ENCODE results near the gene HTR6.

HTR6 gene

GRCh38 chr1:19679691-19680090 is 15.0 kb downstream of the HTR6 start:
- Histone ChIP-seq H3K36me3 (ENCODE audit: insufficient read depth, low read length) (no peaks in the 10 kb centered on the region), H3K9ac (ENCODE audit: low read depth, low read length) (no peak overlapping the region), H3K9me3 (ENCODE audit: control insufficient read depth, insufficient read depth, low read length) (no peaks in the 10 kb centered on the region), H3K4me1 (ENCODE audit: insufficient read depth, low read length) (no peaks in the 10 kb centered on the region)

DNA sequence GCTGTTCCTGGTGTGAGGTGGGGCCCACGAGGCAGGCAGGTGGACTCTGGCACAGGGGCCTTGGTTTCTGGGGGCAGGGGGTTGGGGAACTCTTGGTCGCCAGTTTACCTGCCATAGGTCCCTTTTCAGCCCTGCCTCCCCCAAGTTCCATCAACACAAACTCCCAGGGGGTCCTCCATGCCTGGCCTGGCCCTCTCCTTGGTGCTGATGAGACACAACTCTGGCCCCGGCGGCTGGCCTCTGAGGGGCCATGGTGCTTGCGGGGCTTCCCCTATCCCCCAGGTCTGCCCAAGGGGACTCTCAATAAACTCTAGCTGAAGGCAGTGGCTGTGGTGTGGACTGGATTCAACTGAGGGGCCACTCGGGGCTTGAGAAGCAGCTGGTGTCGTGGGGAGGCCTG is 16.0 kb downstream of the HTR6 start:
- H3K9me3 ChIP-seq (ENCODE audit: control insufficient read depth, insufficient read depth, low read length): no peaks in the 10 kb centered on the region
- no peaks in the 10 kb centered on the region for H3K36me3 ChIP-seq (ENCODE audit: insufficient read depth, low read length)
- no peaks in the 10 kb centered on the region for H3K4me1 ChIP-seq (ENCODE audit: insufficient read depth, low read length)
- no peak overlapping the region for H3K9ac ChIP-seq (ENCODE audit: low read depth, low read length)

DNA sequence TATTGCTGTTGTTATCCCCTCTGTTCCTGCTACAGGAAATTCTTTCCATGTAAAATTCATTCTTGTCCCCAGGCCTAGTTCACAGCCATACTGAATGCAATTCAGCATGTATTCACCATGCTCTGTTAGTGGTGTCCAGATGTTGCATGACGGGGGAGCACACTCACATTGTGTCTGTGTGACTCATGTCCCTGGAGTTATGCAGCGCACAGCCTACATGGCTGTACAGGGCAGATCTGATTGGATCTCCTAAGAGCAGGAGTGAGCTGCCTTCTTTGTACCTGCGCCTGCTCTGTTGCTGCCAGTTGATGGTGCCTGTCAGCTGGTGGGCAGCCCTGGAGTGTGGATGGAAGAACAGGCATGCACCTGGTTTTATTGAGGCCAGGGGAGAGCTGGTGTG is 17.6 kb downstream of the HTR6 start:
- Histone ChIP-seq H3K36me3 (ENCODE audit: insufficient read depth, low read length) (no peaks in the 10 kb centered on the region), H3K4me1 (ENCODE audit: insufficient read depth, low read length) (0 out of 2 replicates have a peak, but pooled peaks cover 3% of the 10 kb centered on the region), H3K9ac (ENCODE audit: low read depth, low read length) (no peak overlapping the region), H3K9me3 (ENCODE audit: control insufficient read depth, insufficient read depth, low read length) (no peaks in the 10 kb centered on the region)

- no peaks in the 10 kb centered on the region for H3K36me3 ChIP-seq (ENCODE audit: insufficient read depth, low read length)
- H3K9ac ChIP-seq (ENCODE audit: low read depth, low read length): no peak overlapping the region
- H3K4me1 ChIP-seq (ENCODE audit: insufficient read depth, low read length): 0 out of 2 replicates have a peak, but pooled peaks cover 3% of the 10 kb centered on the region
- H3K9me3 ChIP-seq (ENCODE audit: control insufficient read depth, insufficient read depth, low read length): no peaks in the 10 kb centered on the region
These were observed 18.2 kb downstream of the HTR6 start for GRCh38 chr1:19682901-19683300.

- Histone ChIP-seq H3K4me1 (ENCODE audit: insufficient read depth, low read length) (0 out of 2 replicates have a peak, but pooled peaks cover 3% of the 10 kb centered on the region), H3K36me3 (ENCODE audit: insufficient read depth, low read length) (no peaks in the 10 kb centered on the region), H3K9ac (ENCODE audit: low read depth, low read length) (no peak overlapping the region), H3K9me3 (ENCODE audit: control insufficient read depth, insufficient read depth, low read length) (no peaks in the 10 kb centered on the region)
These were observed 18.7 kb downstream of the HTR6 start for GRCh38 chr1:19683351-19683750.

GRCh38 chr1:19684677-19685076 is 20.0 kb downstream of the HTR6 start:
- Histone ChIP-seq H3K4me1 (ENCODE audit: insufficient read depth, low read length) (0 out of 2 replicates have a peak, but pooled peaks cover 3% of the 10 kb centered on the region), H3K36me3 (ENCODE audit: insufficient read depth, low read length) (no peaks in the 10 kb centered on the region), H3K9me3 (ENCODE audit: control insufficient read depth, insufficient read depth, low read length) (no peaks in the 10 kb centered on the region), H3K9ac (ENCODE audit: low read depth, low read length) (no peak overlapping the region)

- H3K9ac ChIP-seq (ENCODE audit: low read depth, low read length): no peak overlapping the region
- no peaks in the 10 kb centered on the region for H3K36me3 ChIP-seq (ENCODE audit: insufficient read depth, low read length)
- H3K4me1 ChIP-seq (ENCODE audit: insufficient read depth, low read length): 0 out of 2 replicates have a peak, but pooled peaks cover 3% of the 10 kb centered on the region
- no peaks in the 10 kb centered on the region for H3K9me3 ChIP-seq (ENCODE audit: control insufficient read depth, insufficient read depth, low read length)
These were observed 21.3 kb downstream of the HTR6 start for GRCh38 chr1:19685994-19686393.

DNA sequence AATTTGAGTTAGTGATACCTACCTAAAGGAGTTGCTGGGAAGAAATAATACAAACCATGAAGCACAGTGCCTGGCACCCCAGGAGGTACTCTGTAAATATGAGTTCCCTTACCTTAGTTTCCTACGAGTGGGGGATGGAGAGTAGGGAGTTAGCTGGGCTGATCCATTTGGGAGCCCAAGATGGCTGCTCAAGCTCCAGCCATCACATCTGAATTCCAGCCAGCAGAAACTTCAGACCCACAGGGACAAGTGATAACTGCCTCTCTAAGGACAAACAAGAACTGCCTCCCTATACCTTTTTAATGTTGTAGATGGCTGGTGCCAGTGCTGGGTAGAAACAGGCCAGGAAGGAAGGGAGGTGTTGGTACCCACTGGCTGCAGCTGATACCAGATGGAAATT is 22.7 kb downstream of the HTR6 start:
- Histone ChIP-seq H3K9ac (ENCODE audit: low read depth, low read length) (no peak overlapping the region), H3K9me3 (ENCODE audit: control insufficient read depth, insufficient read depth, low read length) (no peaks in the 10 kb centered on the region), H3K4me1 (ENCODE audit: insufficient read depth, low read length) (0 out of 2 replicates have a peak, but pooled peaks cover 3% of the 10 kb centered on the region), H3K36me3 (ENCODE audit: insufficient read depth, low read length) (no peaks in the 10 kb centered on the region)

DNA sequence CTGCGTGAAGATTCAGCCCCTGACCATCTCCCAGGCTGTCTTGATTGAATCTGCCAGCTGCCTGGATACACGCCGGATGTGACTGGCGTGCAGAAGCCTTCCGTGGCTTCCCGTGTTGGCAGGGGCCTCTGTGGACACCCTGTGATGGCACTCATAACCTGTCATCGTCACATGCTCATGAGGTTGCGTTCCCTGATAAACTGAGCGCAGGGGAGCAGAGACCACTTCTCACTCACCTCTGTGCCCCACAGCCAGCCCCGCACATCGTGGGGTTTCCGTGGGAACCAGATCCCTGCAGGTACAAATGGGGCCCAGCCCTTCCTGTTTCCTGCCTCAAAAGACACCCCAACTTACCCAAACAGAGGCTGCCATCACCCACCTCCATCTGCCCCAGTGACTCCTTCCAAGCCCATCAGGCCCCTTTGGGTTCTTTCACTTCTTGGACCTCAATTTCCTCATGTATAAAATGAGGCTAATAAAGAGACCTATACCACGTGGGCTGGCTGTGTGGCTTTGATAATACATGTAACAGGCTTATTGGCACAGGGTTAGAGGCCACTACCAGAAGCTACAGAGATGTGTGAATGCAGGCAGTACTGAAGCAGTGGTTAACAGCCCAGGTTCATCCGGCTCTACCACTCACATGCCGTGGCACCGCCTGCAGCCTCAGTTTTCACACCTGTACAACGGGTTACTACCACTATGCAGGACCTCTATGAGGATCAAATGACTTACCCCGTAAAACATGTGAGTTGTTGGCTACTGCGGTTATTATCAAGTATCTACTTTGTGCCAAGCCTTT is 23.6 kb downstream of the HTR6 start:
- H3K9ac ChIP-seq (ENCODE audit: low read depth, low read length): no peak overlapping the region
- no peaks in the 10 kb centered on the region for H3K36me3 ChIP-seq (ENCODE audit: insufficient read depth, low read length)
- 0 out of 2 replicates have a peak, but pooled peaks cover 3% of the 10 kb centered on the region for H3K4me1 ChIP-seq (ENCODE audit: insufficient read depth, low read length)
- no peaks in the 10 kb centered on the region for H3K9me3 ChIP-seq (ENCODE audit: control insufficient read depth, insufficient read depth, low read length)

DNA sequence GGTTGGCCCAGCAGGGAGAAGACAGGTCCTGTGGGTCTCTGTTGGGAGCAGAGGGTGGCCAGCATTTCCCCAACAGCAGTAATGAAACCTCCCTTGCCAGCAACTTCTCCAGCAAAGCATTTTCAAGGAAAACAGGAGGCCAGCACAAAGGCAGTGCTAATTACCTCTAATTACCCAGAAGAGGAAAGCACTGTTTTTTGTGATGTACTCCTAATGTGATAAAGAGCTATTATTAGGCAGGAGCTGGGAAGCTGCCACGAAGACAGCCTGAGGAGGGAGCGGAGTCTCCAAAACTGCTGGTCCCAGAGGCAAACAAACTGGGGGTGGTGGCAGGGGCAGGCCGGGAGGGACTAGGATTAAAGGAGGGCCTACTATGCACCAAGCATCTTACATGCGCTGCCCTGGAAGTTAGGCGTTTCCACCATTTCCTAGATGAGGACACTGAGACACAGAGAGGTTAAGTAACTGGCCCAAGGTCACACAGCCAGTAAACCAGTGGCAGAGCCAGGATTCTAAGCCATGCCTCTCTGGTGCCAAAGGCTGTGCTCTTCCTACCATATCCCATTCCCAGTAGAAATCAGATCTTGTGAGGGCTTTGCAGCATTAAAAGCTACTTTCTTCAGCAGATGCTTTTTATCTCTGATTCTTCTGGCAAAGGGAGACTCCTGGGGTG is 24.5 kb downstream of the HTR6 start:
- Histone ChIP-seq H3K4me1 (ENCODE audit: insufficient read depth, low read length) (0 out of 2 replicates have a peak, but pooled peaks cover 3% of the 10 kb centered on the region), H3K36me3 (ENCODE audit: insufficient read depth, low read length) (no peaks in the 10 kb centered on the region), H3K9ac (ENCODE audit: low read depth, low read length) (no peak overlapping the region), H3K9me3 (ENCODE audit: control insufficient read depth, insufficient read depth, low read length) (no peaks in the 10 kb centered on the region)

GRCh38 chr1:19689856-19690255 is 25.2 kb downstream of the HTR6 start:
- H3K36me3 ChIP-seq (ENCODE audit: insufficient read depth, low read length): no peaks in the 10 kb centered on the region
- no peak overlapping the region for H3K9ac ChIP-seq (ENCODE audit: low read depth, low read length)
- no peaks in the 10 kb centered on the region for H3K9me3 ChIP-seq (ENCODE audit: control insufficient read depth, insufficient read depth, low read length)
- 0 out of 2 replicates have a peak, but pooled peaks cover 3% of the 10 kb centered on the region for H3K4me1 ChIP-seq (ENCODE audit: insufficient read depth, low read length)

DNA sequence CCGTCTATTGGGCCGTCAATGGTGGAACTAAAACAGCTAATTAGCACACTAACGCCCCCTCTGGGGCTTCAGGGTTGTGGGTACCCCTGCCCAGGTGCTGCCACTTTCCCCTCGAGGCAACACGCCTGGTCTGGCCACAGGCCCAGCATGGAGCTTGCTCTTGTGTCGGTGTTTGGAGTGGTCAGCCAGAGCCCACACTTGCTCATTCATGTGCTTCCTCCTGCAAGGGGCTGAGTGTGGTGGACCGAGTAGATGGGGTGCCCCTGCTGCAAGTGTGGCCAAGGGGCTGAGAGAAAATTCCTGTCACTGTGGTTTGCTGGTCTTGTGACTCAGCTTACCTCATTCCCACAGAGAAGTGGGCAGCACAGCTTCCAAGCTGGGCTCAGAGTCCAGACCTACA is 25.7 kb downstream of the HTR6 start:
- no peaks in the 10 kb centered on the region for H3K9me3 ChIP-seq (ENCODE audit: control insufficient read depth, insufficient read depth, low read length)
- H3K9ac ChIP-seq (ENCODE audit: low read depth, low read length): no peak overlapping the region
- H3K4me1 ChIP-seq (ENCODE audit: insufficient read depth, low read length): 0 out of 2 replicates have a peak, but pooled peaks cover 3% of the 10 kb centered on the region
- H3K36me3 ChIP-seq (ENCODE audit: insufficient read depth, low read length): no peaks in the 10 kb centered on the region

- Histone ChIP-seq H3K4me1 (ENCODE audit: insufficient read depth, low read length) (no peaks in the 10 kb centered on the region), H3K36me3 (ENCODE audit: insufficient read depth, low read length) (no peaks in the 10 kb centered on the region), H3K9ac (ENCODE audit: low read depth, low read length) (no peak overlapping the region), H3K9me3 (ENCODE audit: control insufficient read depth, insufficient read depth, low read length) (no peaks in the 10 kb centered on the region)
These were observed 29.6 kb downstream of the HTR6 start for GRCh38 chr1:19694298-19694697.

DNA sequence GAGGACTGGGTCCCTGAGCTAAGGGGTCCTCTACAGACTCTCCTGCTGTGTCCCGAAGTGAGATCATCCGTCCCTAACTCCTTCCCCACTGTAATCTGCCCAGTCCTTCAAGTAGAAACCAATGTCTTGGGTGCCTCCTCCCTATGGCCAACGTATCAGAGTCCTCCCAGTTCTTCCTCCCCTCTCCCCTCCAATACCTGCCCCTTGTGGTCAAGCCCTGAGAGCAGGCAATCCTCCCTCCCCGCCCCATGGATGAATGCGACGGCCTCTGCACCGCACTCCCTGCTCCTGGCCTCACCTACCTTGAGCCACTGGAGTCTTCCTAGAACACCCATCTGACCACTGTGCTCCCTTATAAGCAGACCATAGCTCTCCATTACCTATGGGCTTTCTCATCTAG is 31.1 kb downstream of the HTR6 start:
- no peaks in the 10 kb centered on the region for H3K4me1 ChIP-seq (ENCODE audit: insufficient read depth, low read length)
- H3K36me3 ChIP-seq (ENCODE audit: insufficient read depth, low read length): no peaks in the 10 kb centered on the region
- H3K9ac ChIP-seq (ENCODE audit: low read depth, low read length): no peak overlapping the region
- no peaks in the 10 kb centered on the region for H3K9me3 ChIP-seq (ENCODE audit: control insufficient read depth, insufficient read depth, low read length)

DNA sequence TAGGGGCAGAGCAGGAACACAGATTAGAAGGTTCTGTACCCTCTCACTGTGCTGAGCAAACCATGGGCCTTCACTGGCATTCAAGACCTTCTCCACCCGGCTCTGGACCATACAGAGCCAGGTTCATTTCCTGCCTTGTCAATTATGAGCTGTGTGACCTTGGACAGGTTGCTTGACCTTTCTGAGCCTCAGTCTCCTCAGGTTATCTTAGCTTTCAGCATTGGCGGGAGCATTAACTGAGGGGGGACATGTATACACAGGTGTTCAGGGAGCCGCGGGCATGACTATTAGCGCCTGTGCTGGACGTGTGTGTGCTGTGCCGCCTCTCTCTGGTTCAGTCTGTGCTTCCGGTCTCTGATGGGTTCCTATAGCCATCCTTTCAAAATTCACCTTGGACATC is 32.1 kb downstream of the HTR6 start:
- Histone ChIP-seq H3K4me1 (ENCODE audit: insufficient read depth, low read length) (no peaks in the 10 kb centered on the region), H3K36me3 (ENCODE audit: insufficient read depth, low read length) (no peaks in the 10 kb centered on the region), H3K9ac (ENCODE audit: low read depth, low read length) (no peak overlapping the region), H3K9me3 (ENCODE audit: control insufficient read depth, insufficient read depth, low read length) (no peaks in the 10 kb centered on the region)

Data from ES-I3 (cell line).